ENCODE measurements around the gene INPP4B. TPM values are rescaled to one million over a fixed set of nuclear protein-coding genes. Genes with fewer than 3 reads are reported as not detected.

INPP4B gene
- polyA plus RNA-seq, 1 of the 3 experiments (the other 2 are of a cell fraction), result 0.08 TPM

GRCh38 chr4:142396279-142396678 is 449.8 kb downstream of the INPP4B start (continued):
- TF ChIP-seq CTCF (IDR thresholded peaks at IDR 0.05), result no peak

GRCh38 chr4:142393127-142393526 is 453.0 kb downstream of the INPP4B start:
- ChIA-PET CTCF (no interaction called here), POLR2A (no interaction called here)
- Histone ChIP-seq H3F3A (replicated peaks; ENCODE audit: insufficient read depth) (no peaks in the 10 kb centered on the region), H3K9ac (no peak overlapping the region), H3K27me3 (ENCODE audit: insufficient read depth) (no peaks in the 10 kb centered on the region), H3K27ac (ENCODE audit: low read depth in 2 of 2, low read length in 1 of 2) (no peak overlapping the region), H3K36me3 (replicated peaks in 1 of 2; ENCODE audit: control insufficient read depth in 1 of 2, insufficient read depth in 2 of 2, low read length in 1 of 2) (no peaks in the 10 kb centered on the region), H3K9me2 (no peaks in the 10 kb centered on the region; the same call in 1 of the 2 replicates), H3K9me3 (no peaks in the 10 kb centered on the region), H3K79me2 (ENCODE audit: insufficient read depth) (no peaks in the 10 kb centered on the region), H3K4me2 (no peak overlapping the region), H3K4me1 (ENCODE audit: control insufficient read depth in 1 of 2, insufficient read depth in 2 of 2, low read depth in 1 of 2, low read length in 1 of 2) (no peaks in the 10 kb centered on the region), H4K20me1 (ENCODE audit: insufficient read depth) (no peaks in the 10 kb centered on the region), H2AFZ (ENCODE audit: low read depth) (no peak overlapping the region), H3K4me3 (ENCODE audit: low read depth in 2 of 2, low read length in 1 of 2) (no peak overlapping the region)
- TF ChIP-seq GATA2 (CRISPR knock-in tag; IDR thresholded peaks at IDR 0.05) (no peak), NFIC (IDR thresholded peaks at IDR 0.05; ENCODE audit: borderline replicate concordance) (no peak), RAD21 (IDR thresholded peaks at IDR 0.05; ENCODE audit: low read length) (no peak), IRF3 (IDR thresholded peaks at IDR 0.05; ENCODE audit: low read depth, low read length) (no peak), MAX (IDR thresholded peaks at IDR 0.05; ENCODE audit: low read depth) (no peak), FOSL2 (IDR thresholded peaks at IDR 0.05; ENCODE audit: borderline replicate concordance, low read depth) (no peak), PBX3 (IDR thresholded peaks at IDR 0.05) (no peak), USF2 (IDR thresholded peaks at IDR 0.05; ENCODE audit: borderline replicate concordance, low read depth, low read length) (no peak), GABPA (IDR thresholded peaks at IDR 0.05; ENCODE audit: low read depth) (no peak), EZH2phosphoT487 (IDR thresholded peaks at IDR 0.05; ENCODE audit: borderline replicate concordance, low read depth) (no peak), USF1 (IDR thresholded peaks at IDR 0.05; ENCODE audit: borderline replicate concordance, low read depth) (no peak), RCOR1 (IDR thresholded peaks at IDR 0.05; ENCODE audit: low read length) (no peak), SMC3 (IDR thresholded peaks at IDR 0.05; ENCODE audit: low read depth, low read length) (no peak), JUND (IDR thresholded peaks at IDR 0.05) (no peak), RXRA (IDR thresholded peaks at IDR 0.05; ENCODE audit: borderline replicate concordance, low read depth) (no peak), RFX5 (IDR thresholded peaks at IDR 0.05; ENCODE audit: low read length) (no peak), MXI1 (IDR thresholded peaks at IDR 0.05; ENCODE audit: low read depth, low read length) (no peak), CHD2 (IDR thresholded peaks at IDR 0.05; ENCODE audit: low read length, partially characterized antibody) (no peak), ZBTB33 (IDR thresholded peaks at IDR 0.05; ENCODE audit: borderline replicate concordance, low read depth) (no peak)
- no peak for DNase-seq
- 54% methylated on average over 4 of the region's 4 CpGs for WGBS (ENCODE audit: low lambda C conversion rate)
